Measurements from ENCODE around the gene PIWIL4.

The PIWIL4 gene

DNA sequence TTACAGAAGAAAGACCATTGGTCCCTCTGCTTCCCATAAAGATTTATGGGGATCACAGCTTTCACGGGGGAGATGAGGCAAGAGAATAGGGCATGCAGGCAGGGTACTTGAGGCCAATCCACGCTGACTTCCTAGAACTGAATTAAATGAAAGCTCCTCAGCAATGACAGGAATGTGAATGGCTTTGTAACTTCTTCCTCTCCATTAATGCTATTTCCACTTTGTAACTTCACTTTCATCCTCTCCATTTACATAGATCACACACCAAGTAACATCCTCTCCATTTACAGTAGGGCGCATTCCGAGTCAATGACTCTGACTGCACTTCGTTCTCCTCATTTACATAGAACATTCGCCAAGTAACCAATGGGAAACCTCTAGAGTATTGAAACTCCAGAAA lies 89.8 kb downstream of the PIWIL4 start:
- Histone ChIP-seq H4K20me1 (ENCODE audit: insufficient read depth, low read length) (no peaks in the 10 kb centered on the region), H3K27ac (ENCODE audit: low read length) (no peak overlapping the region), H3K9me3 (replicated peaks; ENCODE audit: insufficient read depth, low read length) (no peaks in the 10 kb centered on the region), H3K36me3 (replicated peaks; ENCODE audit: insufficient read depth, low read length) (no peaks in the 10 kb centered on the region), H3K4me2 (ENCODE audit: low read depth, low read length) (no peak overlapping the region), H3K9ac (ENCODE audit: low read length) (no peak overlapping the region), H3K79me2 (ENCODE audit: low read length) (no peaks in the 10 kb centered on the region), H3K27me3 (replicated peaks; ENCODE audit: insufficient read depth, low read length) (no peaks in the 10 kb centered on the region), H3K4me3 (ENCODE audit: low read length) (no peak overlapping the region), H3K9me2 (replicated peaks; ENCODE audit: insufficient read depth, low read length) (no peaks in the 10 kb centered on the region), H3F3A (ENCODE audit: insufficient read depth, low read length) (no peaks in the 10 kb centered on the region), H2AFZ (ENCODE audit: low read length) (no peak overlapping the region), H3K4me1 (ENCODE audit: low read length) (no peaks in the 10 kb centered on the region)
- DNase-seq, result no peak
- TF ChIP-seq, protein P1, sequence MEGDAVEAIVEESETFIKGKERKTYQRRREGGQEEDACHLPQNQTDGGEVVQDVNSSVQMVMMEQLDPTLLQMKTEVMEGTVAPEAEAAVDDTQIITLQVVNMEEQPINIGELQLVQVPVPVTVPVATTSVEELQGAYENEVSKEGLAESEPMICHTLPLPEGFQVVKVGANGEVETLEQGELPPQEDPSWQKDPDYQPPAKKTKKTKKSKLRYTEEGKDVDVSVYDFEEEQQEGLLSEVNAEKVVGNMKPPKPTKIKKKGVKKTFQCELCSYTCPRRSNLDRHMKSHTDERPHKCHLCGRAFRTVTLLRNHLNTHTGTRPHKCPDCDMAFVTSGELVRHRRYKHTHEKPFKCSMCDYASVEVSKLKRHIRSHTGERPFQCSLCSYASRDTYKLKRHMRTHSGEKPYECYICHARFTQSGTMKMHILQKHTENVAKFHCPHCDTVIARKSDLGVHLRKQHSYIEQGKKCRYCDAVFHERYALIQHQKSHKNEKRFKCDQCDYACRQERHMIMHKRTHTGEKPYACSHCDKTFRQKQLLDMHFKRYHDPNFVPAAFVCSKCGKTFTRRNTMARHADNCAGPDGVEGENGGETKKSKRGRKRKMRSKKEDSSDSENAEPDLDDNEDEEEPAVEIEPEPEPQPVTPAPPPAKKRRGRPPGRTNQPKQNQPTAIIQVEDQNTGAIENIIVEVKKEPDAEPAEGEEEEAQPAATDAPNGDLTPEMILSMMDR (IDR thresholded peaks at IDR 0.05; ENCODE audit: low read length), result no peak
- TF ChIP-seq EZH2 (optimal IDR thresholded peaks at IDR 0.05; ENCODE audit: low read depth, low read length) (no peak), EZH2phosphoT487 (IDR thresholded peaks at IDR 0.05; ENCODE audit: low read length) (no peak)

DNA sequence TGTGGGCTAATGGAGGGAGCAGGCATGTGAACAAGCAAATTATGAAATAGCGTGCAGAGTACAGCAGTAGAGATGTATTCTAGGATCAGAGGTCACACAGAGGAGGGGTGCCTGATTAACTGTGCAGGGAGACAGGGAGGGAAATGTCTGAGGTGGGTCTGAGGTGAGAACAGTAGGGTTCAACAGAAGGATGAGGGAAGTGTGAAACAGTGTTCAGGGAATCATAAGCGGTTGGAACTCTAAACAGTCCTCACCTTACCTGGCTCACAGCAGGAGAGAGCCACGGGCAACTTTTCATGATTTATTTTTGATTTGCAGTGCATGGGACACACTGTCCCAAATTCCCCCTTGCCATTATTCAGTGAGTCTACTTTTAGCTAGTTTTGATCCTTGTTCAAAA lies 90.5 kb downstream of the PIWIL4 start:
- H3K9me2 ChIP-seq (replicated peaks; ENCODE audit: insufficient read depth, low read length), result no peaks in the 10 kb centered on the region
- H3K36me3 ChIP-seq (replicated peaks; ENCODE audit: insufficient read depth, low read length), result no peaks in the 10 kb centered on the region
- no peaks in the 10 kb centered on the region for H3K9me3 ChIP-seq (replicated peaks; ENCODE audit: insufficient read depth, low read length)
- no peaks in the 10 kb centered on the region for H4K20me1 ChIP-seq (ENCODE audit: insufficient read depth, low read length)
- TF ChIP-seq, protein P1 (IDR thresholded peaks at IDR 0.05; ENCODE audit: low read length), result no peak
- TF ChIP-seq EZH2phosphoT487 (IDR thresholded peaks at IDR 0.05; ENCODE audit: low read length), result no peak
- TF ChIP-seq EZH2 (optimal IDR thresholded peaks at IDR 0.05; ENCODE audit: low read depth, low read length), result no peak
- H3K4me2 ChIP-seq (ENCODE audit: low read depth, low read length), result no peak overlapping the region
- DNase-seq, result no peak
- no peak overlapping the region for H3K27ac ChIP-seq (ENCODE audit: low read length)
- H2AFZ ChIP-seq (ENCODE audit: low read length), result no peak overlapping the region
- no peaks in the 10 kb centered on the region for H3K27me3 ChIP-seq (replicated peaks; ENCODE audit: insufficient read depth, low read length)
- H3K79me2 ChIP-seq (ENCODE audit: low read length), result no peaks in the 10 kb centered on the region
- H3K4me3 ChIP-seq (ENCODE audit: low read length), result no peak overlapping the region
- H3F3A ChIP-seq (ENCODE audit: insufficient read depth, low read length), result no peaks in the 10 kb centered on the region
- H3K9ac ChIP-seq (ENCODE audit: low read length), result no peak overlapping the region
- H3K4me1 ChIP-seq (ENCODE audit: low read length), result no peaks in the 10 kb centered on the region

DNA sequence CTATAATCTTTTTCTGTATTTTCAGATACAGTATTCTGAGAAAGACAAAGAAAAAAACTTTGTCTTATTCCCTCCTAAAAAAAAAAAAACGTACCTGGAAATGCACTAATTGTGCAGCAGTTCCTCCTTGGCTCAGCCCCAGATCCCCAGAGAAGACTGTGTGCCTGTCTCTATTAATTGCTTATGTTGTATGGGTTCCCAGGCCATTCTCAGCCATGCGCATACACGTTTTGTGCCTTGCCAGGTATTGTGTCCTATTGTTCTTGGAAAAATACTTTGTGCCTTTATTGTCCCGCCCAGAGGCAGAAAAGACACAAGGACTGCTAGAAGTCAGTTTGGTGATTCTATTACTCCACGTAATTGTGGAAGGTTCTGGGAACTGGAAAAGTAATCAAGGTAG lies 91.2 kb downstream of the PIWIL4 start:
- DNase-seq, result no peak
- Histone ChIP-seq H3K9ac (ENCODE audit: low read length) (no peak overlapping the region), H3K27ac (ENCODE audit: low read length) (no peak overlapping the region), H3K4me1 (ENCODE audit: low read length) (no peaks in the 10 kb centered on the region), H4K20me1 (ENCODE audit: insufficient read depth, low read length) (no peaks in the 10 kb centered on the region), H3K36me3 (replicated peaks; ENCODE audit: insufficient read depth, low read length) (no peaks in the 10 kb centered on the region), H3F3A (ENCODE audit: insufficient read depth, low read length) (no peaks in the 10 kb centered on the region), H2AFZ (ENCODE audit: low read length) (no peak overlapping the region), H3K9me2 (replicated peaks; ENCODE audit: insufficient read depth, low read length) (no peaks in the 10 kb centered on the region), H3K27me3 (replicated peaks; ENCODE audit: insufficient read depth, low read length) (no peaks in the 10 kb centered on the region), H3K4me3 (ENCODE audit: low read length) (no peak overlapping the region), H3K79me2 (ENCODE audit: low read length) (no peaks in the 10 kb centered on the region), H3K9me3 (replicated peaks; ENCODE audit: insufficient read depth, low read length) (no peaks in the 10 kb centered on the region), H3K4me2 (ENCODE audit: low read depth, low read length) (no peak overlapping the region)
- TF ChIP-seq EZH2 (optimal IDR thresholded peaks at IDR 0.05; ENCODE audit: low read depth, low read length) (no peak), EZH2phosphoT487 (IDR thresholded peaks at IDR 0.05; ENCODE audit: low read length) (no peak)
- TF ChIP-seq, protein P1 (IDR thresholded peaks at IDR 0.05; ENCODE audit: low read length), result no peak

Data from MM.1S (cell line).